HAP-1 (cell line): ENCODE data around the gene RTN3.

Experiments
- DNase-seq, 2 experiments: peaks; one replicate each; pipeline ENCODE4 v3.0.0-alpha.2; 2016 to 2020; ENCODE audit warnings: low spot score in 2 of 2
- H3K27me3 ChIP-seq: fragments of 250-450 bp; sonication (Bioruptor Pico); 2 replicates; pipeline ENCODE4 v1.5.1; 2020; ENCODE audit warnings: low read depth, mild to moderate bottlenecking, moderate library complexity
- H3K36me3 ChIP-seq: fragments of 250-450 bp; sonication (Bioruptor Pico); replicated peaks from 2 replicates; pipeline ENCODE4 v1.5.1; 2020; ENCODE audit warnings: mild to moderate bottlenecking
- H3K4me1 ChIP-seq: fragments of 250-450 bp; sonication (Bioruptor Pico); 2 replicates; pipeline ENCODE4 v1.5.1; 2020; ENCODE audit warnings: mild to moderate bottlenecking
- H3K4me3 ChIP-seq: fragments of 250-450 bp; sonication (Bioruptor Pico); 2 replicates; pipeline ENCODE4 v1.5.1; 2020; ENCODE audit warnings: mild to moderate bottlenecking, moderate library complexity
- H3K9me3 ChIP-seq: fragments of 250-450 bp; sonication (Bioruptor Pico); 2 replicates; pipeline ENCODE4 v1.5.1; 2020; ENCODE audit warnings: mild to moderate bottlenecking, moderate library complexity
- in situ Hi-C: fragments of 300-500 bp; cut with MboI; formaldehyde crosslinking; loops from 3 replicates; pipeline ENCODE4 v1.14.3; 2020; ENCODE audit warnings: low sequenced_read_pairs, inconsistent platforms, mixed read lengths

RTN3 gene

DNA sequence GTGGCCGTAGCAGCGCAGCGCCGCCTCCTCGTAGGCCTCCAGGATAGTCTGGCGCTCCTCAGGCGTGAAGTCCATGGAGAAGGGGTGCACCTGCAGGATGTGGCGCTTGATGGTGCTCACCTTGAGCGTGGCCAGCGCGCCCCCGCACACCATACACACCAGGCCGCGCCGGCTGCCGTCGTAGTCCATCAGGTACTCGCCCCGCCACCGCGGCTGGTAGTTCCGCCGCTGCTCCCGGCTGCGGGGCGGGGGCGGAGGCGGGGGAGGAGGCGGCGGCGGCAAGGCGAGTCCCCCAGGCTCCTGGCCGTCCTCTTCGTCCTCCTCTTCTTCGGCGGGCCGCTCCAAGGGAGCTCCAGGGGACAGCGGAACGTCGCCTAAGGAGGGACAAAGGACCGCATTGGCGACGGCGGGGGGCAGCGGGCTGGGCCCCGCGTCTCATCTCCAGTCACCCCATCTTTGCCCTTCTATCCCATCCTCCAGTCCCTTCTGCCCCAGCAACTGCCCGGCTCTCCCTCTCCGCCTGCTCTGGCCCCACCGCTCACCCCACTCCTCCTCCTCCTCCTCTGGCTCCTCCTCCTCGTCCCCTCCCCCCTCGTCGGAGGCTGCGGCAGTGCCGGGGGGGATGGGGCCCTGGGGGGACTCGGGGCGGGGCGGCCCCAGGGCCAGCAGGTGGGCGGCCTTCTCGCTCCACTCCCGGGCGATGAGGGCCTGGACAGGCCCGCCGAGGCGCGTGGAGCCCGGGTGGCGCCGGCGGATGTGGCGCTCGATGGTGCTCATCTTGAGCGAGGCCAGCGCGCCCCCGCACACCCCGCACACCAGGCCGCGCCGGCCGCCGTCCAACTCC is 82.4 kb downstream of the RTN3 start:
- H3K36me3 ChIP-seq = peaks cover 26% of the 10 kb centered on the region
- H3K9me3 ChIP-seq = no peaks in the 10 kb centered on the region
- peaks cover 24% of the 10 kb centered on the region for H3K4me1 ChIP-seq
- H3K27me3 ChIP-seq = no peaks in the 10 kb centered on the region
- in situ Hi-C loops = no loop called here
- DNase-seq = no peak
- no peak overlapping the region for H3K4me3 ChIP-seq

DNA sequence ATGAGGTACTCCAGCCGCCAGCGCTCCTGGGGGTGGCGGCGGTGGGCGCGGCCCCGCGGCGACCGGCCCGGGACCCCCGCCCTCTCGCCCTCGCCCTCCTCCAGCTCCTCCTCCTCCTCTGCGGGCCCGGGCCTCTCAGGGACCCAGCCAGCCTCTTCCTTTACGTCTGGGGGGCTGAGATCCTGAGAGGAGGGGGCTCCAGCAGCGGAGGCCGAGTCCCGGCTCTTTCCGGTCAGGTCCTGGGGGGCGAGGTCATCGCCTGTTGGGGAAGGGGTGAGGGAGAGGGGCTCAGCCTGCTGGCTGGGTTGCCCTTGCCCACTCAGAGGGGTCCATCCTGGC is 83.0 kb downstream of the RTN3 start:
- peaks cover 20% of the 10 kb centered on the region for H3K36me3 ChIP-seq
- no peaks in the 10 kb centered on the region for H3K9me3 ChIP-seq
- no peak for DNase-seq
- peaks cover 24% of the 10 kb centered on the region for H3K4me1 ChIP-seq
- H3K27me3 ChIP-seq = no peaks in the 10 kb centered on the region
- in situ Hi-C loops = no loop called here
- H3K4me3 ChIP-seq = no peak overlapping the region

GRCh38 chr11:63764679-63765647 is 83.7 kb downstream of the RTN3 start:
- Histone ChIP-seq H3K4me3 (no peak overlapping the region), H3K27me3 (no peaks in the 10 kb centered on the region), H3K4me1 (peaks cover 24% of the 10 kb centered on the region), H3K9me3 (no peaks in the 10 kb centered on the region), H3K36me3 (peaks cover 20% of the 10 kb centered on the region)
- DNase-seq = no peak
- in situ Hi-C loops = loop anchor here (5.0 kb wide), 1 partner anchor 52 kb away; no protein-coding TSS in a partner anchor

GRCh38 chr11:63765688-63766241 is 84.5 kb downstream of the RTN3 start:
- in situ Hi-C loops = loop anchor here (5.0 kb wide), 1 partner anchor 52 kb away; no protein-coding TSS in a partner anchor
- peaks cover 14% of the 10 kb centered on the region for H3K36me3 ChIP-seq
- H3K4me1 ChIP-seq = peaks cover 24% of the 10 kb centered on the region
- DNase-seq = no peak
- H3K27me3 ChIP-seq = no peaks in the 10 kb centered on the region
- no peaks in the 10 kb centered on the region for H3K9me3 ChIP-seq
- H3K4me3 ChIP-seq = no peak overlapping the region

DNA sequence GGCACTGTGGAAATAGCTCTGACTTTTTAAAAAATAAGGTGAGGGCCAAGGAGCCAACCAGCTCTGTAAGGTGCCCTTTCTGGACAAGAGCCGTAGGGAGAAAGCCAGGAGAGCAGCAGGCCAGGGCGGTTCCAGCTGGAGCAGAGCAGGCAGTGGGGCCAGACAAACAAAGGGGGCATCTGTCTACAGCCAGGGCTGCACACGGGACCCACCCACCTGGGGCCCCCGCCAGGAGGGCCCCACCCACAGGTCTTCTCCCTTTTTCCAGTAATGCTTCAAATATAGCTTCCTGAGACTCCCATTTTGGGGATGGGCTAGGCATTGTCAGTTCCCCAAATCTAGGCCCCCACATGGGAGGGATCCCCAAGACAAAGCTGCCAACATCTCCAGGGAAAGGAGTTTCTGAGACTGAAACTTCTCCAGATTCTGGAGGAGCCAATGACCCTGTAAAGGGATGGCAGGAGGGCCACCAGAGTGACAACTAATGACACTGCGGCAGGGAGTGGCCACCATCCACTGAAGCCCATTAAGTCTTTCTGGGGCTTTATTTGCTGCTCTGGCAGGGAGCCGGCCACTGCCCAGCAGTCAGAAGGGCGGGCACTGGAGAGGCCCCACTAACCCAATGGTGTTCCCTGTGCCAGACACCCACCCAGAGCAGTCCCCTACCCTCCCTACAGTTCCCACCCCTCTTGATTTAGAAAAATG is 85.4 kb downstream of the RTN3 start:
- in situ Hi-C loops = loop anchor here (5.0 kb wide), 1 partner anchor 51 kb away; no protein-coding TSS in a partner anchor

GRCh38 chr11:63767267-63767564 is 85.9 kb downstream of the RTN3 start:
- Histone ChIP-seq H3K4me1 (peaks cover 17% of the 10 kb centered on the region), H3K27me3 (no peaks in the 10 kb centered on the region), H3K4me3 (peak overlapping the region; percentile 61), H3K36me3 (peaks cover 8% of the 10 kb centered on the region), H3K9me3 (no peaks in the 10 kb centered on the region)
- no peak for DNase-seq
- in situ Hi-C loops = loop anchor here (5.0 kb wide), 1 partner anchor 50 kb away; no protein-coding TSS in a partner anchor

More for the DNA sequence above, 85.4 kb downstream of the RTN3 start:
- peaks cover 8% of the 10 kb centered on the region for H3K36me3 ChIP-seq
- DNase-seq = no peak
- peak overlapping the region; percentile 61 for H3K4me3 ChIP-seq
- H3K9me3 ChIP-seq = no peaks in the 10 kb centered on the region
- peaks cover 23% of the 10 kb centered on the region for H3K4me1 ChIP-seq
- no peaks in the 10 kb centered on the region for H3K27me3 ChIP-seq

- H3K27me3 ChIP-seq = no peaks in the 10 kb centered on the region
- in situ Hi-C loops = loop anchor here (5.0 kb wide), 1 partner anchor 50 kb away; no protein-coding TSS in a partner anchor
- H3K4me1 ChIP-seq = peaks cover 13% of the 10 kb centered on the region
- no peaks in the 10 kb centered on the region for H3K9me3 ChIP-seq
- peak overlapping the region; percentile 61 for H3K4me3 ChIP-seq
- H3K36me3 ChIP-seq = peaks cover 8% of the 10 kb centered on the region
- peak; percentile 80 to 91 for DNase-seq
Observed at GRCh38 chr11:63767565-63768236, 86.4 kb downstream of the RTN3 start.

GRCh38 chr11:63768237-63769041 is 87.1 kb downstream of the RTN3 start, which contains the start of gene ZFTA:
TSS of gene ZFTA (minus strand) at chr11:63768775. CDS start at chr11:63768622, 153 bp downstream.
- H3K9me3 ChIP-seq = no peaks in the 10 kb centered on the region
- peaks cover 4% of the 10 kb centered on the region; the same call in 1 of the 2 replicates for H3K36me3 ChIP-seq
- H3K4me3 ChIP-seq = peak within 1 kb of the TSS; percentile 61
- in situ Hi-C loops = loop anchor here (5.0 kb wide), 1 partner anchor 49 kb away; no protein-coding TSS in a partner anchor
- peak; percentile 64 to 82 for DNase-seq
- H3K4me1 ChIP-seq = peaks cover 10% of the 10 kb centered on the region
- no peaks in the 10 kb centered on the region for H3K27me3 ChIP-seq

DNA sequence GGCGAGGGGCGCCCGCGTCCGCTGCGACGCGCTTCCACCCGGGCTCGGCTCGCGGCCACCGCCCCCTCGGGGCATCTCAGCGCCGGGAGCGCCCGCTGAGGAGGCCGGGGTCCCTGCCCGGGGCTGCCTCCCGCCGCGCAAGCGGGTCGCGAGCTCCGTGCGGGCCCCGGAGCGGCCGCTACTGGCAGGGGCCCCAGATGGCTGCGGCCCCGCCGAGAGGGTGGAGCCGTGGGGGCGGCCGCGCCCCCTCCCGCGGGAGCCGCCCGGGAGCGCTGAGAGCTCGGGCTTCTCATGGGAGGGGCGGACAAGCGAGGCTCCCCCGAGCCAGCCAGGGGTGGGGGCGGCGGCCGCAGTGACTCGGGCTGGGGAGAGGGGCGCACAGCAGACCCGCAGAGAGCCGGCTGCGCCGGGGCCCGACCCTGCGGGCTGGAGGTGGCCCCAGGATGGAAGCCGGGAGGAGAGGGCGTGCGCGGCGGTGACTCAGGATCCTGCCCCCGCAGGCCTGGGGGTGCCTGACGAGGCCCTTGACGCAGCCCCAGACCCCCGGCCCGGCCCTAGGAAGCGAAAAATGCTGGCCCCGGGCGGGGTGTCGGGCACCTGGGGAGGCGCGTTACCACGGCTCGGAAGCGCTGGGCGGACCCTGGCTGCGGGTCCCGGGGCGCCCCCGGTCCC is 87.9 kb downstream of the RTN3 start:
- peak in 1 of 2 experiments; percentile 53 for DNase-seq
- no peaks in the 10 kb centered on the region for H3K9me3 ChIP-seq
- H3K36me3 ChIP-seq = peaks cover 4% of the 10 kb centered on the region; the same call in 1 of the 2 replicates
- H3K27me3 ChIP-seq = no peaks in the 10 kb centered on the region
- peaks cover 10% of the 10 kb centered on the region for H3K4me1 ChIP-seq
- H3K4me3 ChIP-seq = peak overlapping the region; percentile 42
- in situ Hi-C loops = loop anchor here (5.0 kb wide), 1 partner anchor 48 kb away; no protein-coding TSS in a partner anchor

DNA sequence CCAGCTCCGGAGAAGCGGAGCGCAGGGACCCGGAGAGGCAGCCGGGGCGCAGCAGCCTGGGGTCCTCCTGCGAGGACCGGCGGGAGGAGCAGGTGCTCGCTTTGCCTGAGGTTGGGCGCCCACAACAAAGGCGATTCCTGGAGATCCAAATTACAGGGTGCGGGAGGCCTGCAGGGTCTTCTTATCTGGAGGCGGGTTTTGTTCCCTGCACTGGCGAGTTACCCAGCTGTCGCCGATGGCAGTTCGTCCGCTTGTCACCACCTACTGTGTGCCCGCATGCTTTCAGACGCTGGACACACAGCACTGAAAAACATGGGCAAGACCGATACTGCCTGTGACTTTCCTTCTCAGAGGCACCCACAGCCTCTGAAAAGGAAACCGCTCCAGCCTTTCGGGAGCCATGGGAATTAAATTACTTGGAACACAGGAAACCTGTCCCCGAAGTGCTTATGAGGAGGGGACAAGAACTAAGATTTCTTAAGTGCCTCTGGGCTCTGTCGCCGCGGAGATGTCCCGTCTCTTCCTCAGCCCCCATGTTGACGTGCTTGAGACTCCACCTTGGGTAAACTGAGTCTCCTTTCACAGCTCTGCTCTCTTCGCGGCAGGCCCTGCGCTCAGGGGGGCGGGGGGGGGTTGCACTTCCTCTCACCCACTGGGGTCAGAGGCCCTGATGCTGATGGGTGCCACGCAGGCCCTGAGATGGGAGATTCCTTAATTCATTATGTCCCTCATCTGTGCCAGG is 88.6 kb downstream of the RTN3 start:
- in situ Hi-C loops = loop anchor here (5.0 kb wide), 1 partner anchor 47 kb away; no protein-coding TSS in a partner anchor
- Histone ChIP-seq H3K4me3 (peak overlapping the region; percentile 42), H3K9me3 (no peaks in the 10 kb centered on the region), H3K4me1 (peaks cover 10% of the 10 kb centered on the region), H3K27me3 (no peaks in the 10 kb centered on the region), H3K36me3 (no peaks in the 10 kb centered on the region; the same call in 1 of the 2 replicates)
- DNase-seq = no peak

- H3K4me3 ChIP-seq = no peak overlapping the region
- in situ Hi-C loops = no loop called here
- H3K9me3 ChIP-seq = no peaks in the 10 kb centered on the region
- no peaks in the 10 kb centered on the region for H3K27me3 ChIP-seq
- peaks cover 13% of the 10 kb centered on the region for H3K4me1 ChIP-seq
- no peak for DNase-seq
- H3K36me3 ChIP-seq = no peaks in the 10 kb centered on the region; the same call in 1 of the 2 replicates
Observed at GRCh38 chr11:63770763-63771162, 89.5 kb downstream of the RTN3 start.
